Fibroblast of lung (primary cell): ENCODE measurements around the gene TTC23. TPM values are rescaled to one million over a fixed set of nuclear protein-coding genes. Genes with fewer than 3 reads are reported as not detected.

Experiments
- DNase-seq, 2 donors: peaks; one replicate each; pipeline versions ENCODE4 v3.0.0 to v3.0.0-alpha.2; 2010; ENCODE audit warnings: low read depth in 2 of 2
- H2AFZ ChIP-seq: 2 replicates; pipeline ENCODE4 v1.5.1; 2012; ENCODE audit warnings: low read length, control low read depth, inconsistent platforms
- H3K27ac ChIP-seq: 2 replicates; pipeline ENCODE4 v1.5.1; 2011; ENCODE audit warnings: low read length, control low read depth; ENCODE audit not compliant: insufficient read depth
- H3K27me3 ChIP-seq: 2 replicates; pipeline ENCODE4 v1.5.1; 2011; ENCODE audit warnings: mild to moderate bottlenecking, low read length; ENCODE audit not compliant: control insufficient read depth, insufficient read depth
- H3K36me3 ChIP-seq: 2 replicates; pipeline ENCODE4 v1.5.1; 2011; ENCODE audit warnings: low read length; ENCODE audit not compliant: control insufficient read depth, insufficient read depth
- H3K4me1 ChIP-seq: 2 replicates; pipeline ENCODE4 v1.5.1; 2011; ENCODE audit warnings: low read length; ENCODE audit not compliant: control insufficient read depth, insufficient read depth; ENCODE audit errors: extremely low read depth
- H3K4me2 ChIP-seq: 2 replicates; pipeline ENCODE4 v1.5.1; 2011; ENCODE audit warnings: low read length, control low read depth; ENCODE audit not compliant: insufficient read depth; ENCODE audit errors: extremely low read depth
- H3K4me3 ChIP-seq, 4 experiments: fragments of 200-600 bp in 1 of 4; sonication (generic) in 1 of 4; replicated peaks in 1 of 4; 2 replicates each; pipeline ENCODE4 v1.5.1; 2011 to 2016; ENCODE audit warnings: low read length in 4 of 4, low read depth in 3 of 4, mild to moderate bottlenecking in 3 of 4, control low read depth in 2 of 4, inconsistent platforms in 1 of 4, mixed read lengths in 1 of 4; ENCODE audit not compliant: insufficient read depth in 1 of 4; ENCODE audit errors: control extremely low read depth in 1 of 4
- H3K79me2 ChIP-seq: 2 replicates; pipeline ENCODE4 v1.5.1; 2012; ENCODE audit warnings: mild to moderate bottlenecking, low read length, inconsistent platforms; ENCODE audit not compliant: control insufficient read depth, insufficient read depth
- H3K9ac ChIP-seq: 2 replicates; pipeline ENCODE4 v1.5.1; 2011; ENCODE audit warnings: mild to moderate bottlenecking, low read length, control low read depth; ENCODE audit not compliant: insufficient read depth
- H3K9me3 ChIP-seq: 2 replicates; pipeline ENCODE4 v1.5.1; 2012; ENCODE audit warnings: low read depth, low read length; ENCODE audit not compliant: control insufficient read depth, insufficient read depth
- H4K20me1 ChIP-seq: 2 replicates; pipeline ENCODE4 v1.5.1; 2011; ENCODE audit warnings: low read length; ENCODE audit not compliant: control insufficient read depth, insufficient read depth; ENCODE audit errors: extremely low read depth
- CTCF ChIP-seq, 2 donors: IDR thresholded peaks in 1 of 2; conservative IDR thresholded peaks in 1 of 2; 1 replicate in 1 of 2; 2 replicates in 1 of 2; pipeline ENCODE4 v1.5.1; 2011 to 2012; ENCODE audit warnings: low read length in 2 of 2, control low read depth in 1 of 2, inconsistent platforms in 1 of 2, low read depth in 1 of 2, mild to moderate bottlenecking in 1 of 2
- EZH2 ChIP-seq: IDR thresholded peaks from 2 replicates; pipeline ENCODE4 v1.5.1; 2012; ENCODE audit warnings: low read length, control low read depth, mild to moderate bottlenecking; ENCODE audit errors: missing control alignments
- polyA plus RNA-seq, 2 donors: library from polyadenylated mRNA; depleted of rRNA in 1 of 2; stranded (reverse) in 1 of 2; unstranded in 1 of 2; fragments of >200 nt; gene quantifications; 2 replicates each; pipeline ENCODE4 v1.2.1, GENCODE V29; 2011 to 2012; ENCODE audit warnings: missing spikeins in 1 of 2
- total RNA-seq: library from RNA; depleted of rRNA; stranded (reverse); fragments of >200 nt; gene quantifications from 2 replicates; pipeline ENCODE4 v1.2.1, GENCODE V29; 2014

Gene TTC23
- total and polyA plus RNA-seq, 2 donors (not counting 1 experiment from before 2014, with no cell fraction given): 3.5 to 30.4 TPM

DNA sequence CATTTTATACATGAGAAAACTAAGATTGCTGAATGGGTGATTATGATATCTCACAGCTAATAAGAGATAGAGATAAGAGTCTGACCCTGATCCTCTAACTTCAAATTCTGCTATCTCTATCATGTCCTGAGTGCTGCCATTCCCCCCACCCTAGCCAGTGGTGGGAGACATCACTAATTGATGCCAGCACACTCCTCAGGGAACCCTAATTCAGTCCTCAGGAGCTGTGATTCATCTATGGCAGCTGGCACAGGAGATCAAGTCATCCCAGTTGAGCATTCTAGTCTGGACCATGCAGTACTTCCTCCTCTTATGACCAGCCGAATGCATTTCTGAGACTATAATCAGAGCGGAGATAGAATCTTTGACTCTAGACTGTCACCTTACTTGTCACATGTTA is 72.6 kb downstream of the TTC23 start:
- Histone ChIP-seq H3K9ac (no peak overlapping the region), H3K4me2 (no peak overlapping the region), H3K9me3 (no peaks in the 10 kb centered on the region), H3K27me3 (no peaks in the 10 kb centered on the region), H3K27ac (no peak overlapping the region), H2AFZ (no peak overlapping the region), H4K20me1 (no peaks in the 10 kb centered on the region), H3K4me3 (no peak overlapping the region), H3K4me1 (no peaks in the 10 kb centered on the region), H3K79me2 (no peaks in the 10 kb centered on the region), H3K36me3 (peaks cover 3% of the 10 kb centered on the region)
- no peak for TF ChIP-seq CTCF (conservative IDR thresholded peaks at IDR 0.05 in 1 of 2, IDR thresholded peaks at IDR 0.05 in 1 of 2; ENCODE audit: low read depth in 1 of 2, low read length in 2 of 2)
- no peak for TF ChIP-seq EZH2
- DNase-seq: no peak

DNA sequence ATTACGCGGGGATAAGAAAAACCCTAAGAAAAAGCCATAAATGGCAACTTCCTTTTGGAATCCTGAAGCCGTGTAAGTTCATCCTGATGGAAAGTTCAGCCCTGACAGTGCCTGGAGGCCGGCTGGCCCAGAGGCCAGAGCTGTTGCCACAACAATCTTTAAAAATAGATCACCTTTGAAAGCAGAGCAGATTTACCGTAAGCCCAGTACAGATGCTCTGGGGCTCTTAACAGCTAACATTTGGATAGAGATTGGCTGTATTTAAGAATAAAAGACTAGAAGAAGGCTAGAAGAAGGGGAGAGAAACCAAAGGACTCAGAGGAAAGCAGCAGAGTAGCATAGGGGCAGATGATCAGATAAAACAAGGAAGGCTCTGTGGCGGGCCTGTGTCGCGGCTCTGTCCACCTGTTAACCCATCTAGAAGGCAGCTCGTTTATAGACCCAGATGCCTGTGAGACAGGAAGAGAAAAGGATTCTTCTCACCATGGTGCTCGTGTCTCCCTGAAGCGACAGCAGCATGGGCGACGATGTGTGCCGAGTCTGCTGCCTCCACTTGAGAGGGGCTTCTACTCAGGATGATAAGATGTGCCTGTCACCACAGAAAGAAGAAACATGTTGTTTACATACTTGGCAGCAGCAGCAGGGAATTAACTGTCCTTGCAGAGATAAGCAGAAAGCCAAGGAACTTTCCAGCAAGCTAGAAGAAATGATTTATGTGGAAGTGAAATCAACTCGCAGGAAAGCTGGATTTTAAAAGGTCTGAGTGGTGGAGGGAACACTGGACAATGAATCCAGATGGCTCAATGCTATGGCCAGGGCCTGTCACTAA is 74.6 kb downstream of the TTC23 start:
- Histone ChIP-seq H3K27me3 (no peaks in the 10 kb centered on the region), H3K4me1 (peaks cover 4% of the 10 kb centered on the region), H3K27ac (no peak overlapping the region), H3K79me2 (no peaks in the 10 kb centered on the region), H3K9me3 (no peaks in the 10 kb centered on the region), H2AFZ (no peak overlapping the region), H3K36me3 (peaks cover 3% of the 10 kb centered on the region), H3K4me2 (no peak overlapping the region), H3K9ac (no peak overlapping the region), H4K20me1 (no peaks in the 10 kb centered on the region), H3K4me3 (no peak overlapping the region)
- TF ChIP-seq EZH2: no peak
- no peak for TF ChIP-seq CTCF (conservative IDR thresholded peaks at IDR 0.05 in 1 of 2, IDR thresholded peaks at IDR 0.05 in 1 of 2; ENCODE audit: low read depth in 1 of 2, low read length in 2 of 2)
- DNase-seq: no peak

- Histone ChIP-seq H2AFZ (no peak overlapping the region), H3K4me3 (no peak overlapping the region), H3K79me2 (no peaks in the 10 kb centered on the region), H3K36me3 (peaks cover 3% of the 10 kb centered on the region), H4K20me1 (no peaks in the 10 kb centered on the region), H3K4me2 (no peak overlapping the region), H3K9ac (no peak overlapping the region), H3K27me3 (no peaks in the 10 kb centered on the region), H3K9me3 (no peaks in the 10 kb centered on the region), H3K27ac (no peak overlapping the region), H3K4me1 (peaks cover 14% of the 10 kb centered on the region)
- no peak for TF ChIP-seq EZH2
- no peak for TF ChIP-seq CTCF (conservative IDR thresholded peaks at IDR 0.05 in 1 of 2, IDR thresholded peaks at IDR 0.05 in 1 of 2; ENCODE audit: low read depth in 1 of 2, low read length in 2 of 2)
- no peak for DNase-seq
These were observed 76.4 kb downstream of the TTC23 start for GRCh38 chr15:99172989-99173388.
